ENCODE results near the gene SLIT3. TPM values are rescaled to one million over a fixed set of nuclear protein-coding genes. Genes with fewer than 3 reads are reported as not detected.

The SLIT3 gene
- total and polyA plus RNA-seq, 2 experiments from 2014 or later: 0.59 to 0.71 TPM

- TF ChIP-seq CTCF (conservative IDR thresholded peaks at IDR 0.05; ENCODE audit: low read depth in 2 of 2): no peak
- no peak for TF ChIP-seq EZH2phosphoT487 (IDR thresholded peaks at IDR 0.05; ENCODE audit: unreplicated experiment)
- TF ChIP-seq ZNF114 (CRISPR knock-in tag; IDR thresholded peaks at IDR 0.05): no peak
- no peak for TF ChIP-seq CREB1 (CRISPR knock-in tag; IDR thresholded peaks at IDR 0.05; ENCODE audit: low read depth)
- TF ChIP-seq JUNB (IDR thresholded peaks at IDR 0.05; ENCODE audit: unreplicated experiment): no peak
- no peak for TF ChIP-seq REST (IDR thresholded peaks at IDR 0.05; ENCODE audit: unreplicated experiment)
- TF ChIP-seq STAT1 (IDR thresholded peaks at IDR 0.05; ENCODE audit: unreplicated experiment): no peak
- no peak for TF ChIP-seq POLR2AphosphoS5 (IDR thresholded peaks at IDR 0.05; ENCODE audit: low read depth)
- no peak for TF ChIP-seq EZH2 (IDR thresholded peaks at IDR 0.05; ENCODE audit: low read depth, unreplicated experiment)
Observed at GRCh38 chr5:169002953-169003555, 297.9 kb downstream of the SLIT3 start (continued).

GRCh38 chr5:169001394-169001793, 299.5 kb downstream of the SLIT3 start:
- Histone ChIP-seq H3K4me1 (ENCODE audit: insufficient read depth) (peaks cover 19% of the 10 kb centered on the region), H2AFZ (no peak overlapping the region), H3K79me2 (replicated peaks; ENCODE audit: insufficient read depth) (no peaks in the 10 kb centered on the region), H3K4me2 (no peak overlapping the region), H3K9me2 (ENCODE audit: insufficient read depth) (no peaks in the 10 kb centered on the region), H3F3A (replicated peaks; ENCODE audit: low read depth) (no peaks in the 10 kb centered on the region), H3K27ac (ENCODE audit: low read depth) (no peak overlapping the region), H3K4me3 (no peak overlapping the region), H3K27me3 (ENCODE audit: insufficient read depth) (no peaks in the 10 kb centered on the region), H3K36me3 (ENCODE audit: insufficient read depth) (no peaks in the 10 kb centered on the region), H4K20me1 (replicated peaks; ENCODE audit: insufficient read depth) (no peaks in the 10 kb centered on the region)
- Mint-ChIP-seq H3K9me3 (no peaks in the 10 kb centered on the region), H3K27ac (no peak overlapping the region), H3K4me3 (no peak overlapping the region), H3K36me3 (ENCODE audit: low read depth) (no peaks in the 10 kb centered on the region), H3K4me1 (peaks cover 28% of the 10 kb centered on the region), H3K27me3 (ENCODE audit: insufficient read depth, low read depth, poor library complexity) (peaks cover 6% of the 10 kb centered on the region)
- ATAC-seq (no peak), DNase-seq (ENCODE audit: low spot score) (no peak)
- TF ChIP-seq, protein P1, sequence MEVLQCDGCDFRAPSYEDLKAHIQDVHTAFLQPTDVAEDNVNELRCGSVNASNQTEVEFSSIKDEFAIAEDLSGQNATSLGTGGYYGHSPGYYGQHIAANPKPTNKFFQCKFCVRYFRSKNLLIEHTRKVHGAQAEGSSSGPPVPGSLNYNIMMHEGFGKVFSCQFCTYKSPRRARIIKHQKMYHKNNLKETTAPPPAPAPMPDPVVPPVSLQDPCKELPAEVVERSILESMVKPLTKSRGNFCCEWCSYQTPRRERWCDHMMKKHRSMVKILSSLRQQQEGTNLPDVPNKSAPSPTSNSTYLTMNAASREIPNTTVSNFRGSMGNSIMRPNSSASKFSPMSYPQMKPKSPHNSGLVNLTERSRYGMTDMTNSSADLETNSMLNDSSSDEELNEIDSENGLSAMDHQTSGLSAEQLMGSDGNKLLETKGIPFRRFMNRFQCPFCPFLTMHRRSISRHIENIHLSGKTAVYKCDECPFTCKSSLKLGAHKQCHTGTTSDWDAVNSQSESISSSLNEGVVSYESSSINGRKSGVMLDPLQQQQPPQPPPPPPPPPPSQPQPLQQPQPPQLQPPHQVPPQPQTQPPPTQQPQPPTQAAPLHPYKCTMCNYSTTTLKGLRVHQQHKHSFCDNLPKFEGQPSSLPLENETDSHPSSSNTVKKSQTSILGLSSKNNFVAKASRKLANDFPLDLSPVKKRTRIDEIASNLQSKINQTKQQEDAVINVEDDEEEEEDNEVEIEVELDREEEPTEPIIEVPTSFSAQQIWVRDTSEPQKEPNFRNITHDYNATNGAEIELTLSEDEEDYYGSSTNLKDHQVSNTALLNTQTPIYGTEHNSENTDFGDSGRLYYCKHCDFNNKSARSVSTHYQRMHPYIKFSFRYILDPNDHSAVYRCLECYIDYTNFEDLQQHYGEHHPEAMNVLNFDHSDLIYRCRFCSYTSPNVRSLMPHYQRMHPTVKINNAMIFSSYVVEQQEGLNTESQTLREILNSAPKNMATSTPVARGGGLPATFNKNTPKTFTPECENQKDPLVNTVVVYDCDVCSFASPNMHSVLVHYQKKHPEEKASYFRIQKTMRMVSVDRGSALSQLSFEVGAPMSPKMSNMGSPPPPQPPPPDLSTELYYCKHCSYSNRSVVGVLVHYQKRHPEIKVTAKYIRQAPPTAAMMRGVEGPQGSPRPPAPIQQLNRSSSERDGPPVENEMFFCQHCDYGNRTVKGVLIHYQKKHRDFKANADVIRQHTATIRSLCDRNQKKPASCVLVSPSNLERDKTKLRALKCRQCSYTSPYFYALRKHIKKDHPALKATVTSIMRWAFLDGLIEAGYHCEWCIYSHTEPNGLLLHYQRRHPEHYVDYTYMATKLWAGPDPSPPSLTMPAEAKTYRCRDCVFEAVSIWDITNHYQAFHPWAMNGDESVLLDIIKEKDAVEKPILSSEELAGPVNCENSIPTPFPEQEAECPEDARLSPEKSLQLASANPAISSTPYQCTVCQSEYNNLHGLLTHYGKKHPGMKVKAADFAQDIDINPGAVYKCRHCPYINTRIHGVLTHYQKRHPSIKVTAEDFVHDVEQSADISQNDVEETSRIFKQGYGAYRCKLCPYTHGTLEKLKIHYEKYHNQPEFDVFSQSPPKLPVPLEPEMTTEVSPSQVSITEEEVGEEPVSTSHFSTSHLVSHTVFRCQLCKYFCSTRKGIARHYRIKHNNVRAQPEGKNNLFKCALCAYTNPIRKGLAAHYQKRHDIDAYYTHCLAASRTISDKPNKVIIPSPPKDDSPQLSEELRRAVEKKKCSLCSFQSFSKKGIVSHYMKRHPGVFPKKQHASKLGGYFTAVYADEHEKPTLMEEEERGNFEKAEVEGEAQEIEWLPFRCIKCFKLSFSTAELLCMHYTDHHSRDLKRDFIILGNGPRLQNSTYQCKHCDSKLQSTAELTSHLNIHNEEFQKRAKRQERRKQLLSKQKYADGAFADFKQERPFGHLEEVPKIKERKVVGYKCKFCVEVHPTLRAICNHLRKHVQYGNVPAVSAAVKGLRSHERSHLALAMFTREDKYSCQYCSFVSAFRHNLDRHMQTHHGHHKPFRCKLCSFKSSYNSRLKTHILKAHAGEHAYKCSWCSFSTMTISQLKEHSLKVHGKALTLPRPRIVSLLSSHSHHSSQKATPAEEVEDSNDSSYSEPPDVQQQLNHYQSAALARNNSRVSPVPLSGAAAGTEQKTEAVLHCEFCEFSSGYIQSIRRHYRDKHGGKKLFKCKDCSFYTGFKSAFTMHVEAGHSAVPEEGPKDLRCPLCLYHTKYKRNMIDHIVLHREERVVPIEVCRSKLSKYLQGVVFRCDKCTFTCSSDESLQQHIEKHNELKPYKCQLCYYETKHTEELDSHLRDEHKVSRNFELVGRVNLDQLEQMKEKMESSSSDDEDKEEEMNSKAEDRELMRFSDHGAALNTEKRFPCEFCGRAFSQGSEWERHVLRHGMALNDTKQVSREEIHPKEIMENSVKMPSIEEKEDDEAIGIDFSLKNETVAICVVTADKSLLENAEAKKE (CRISPR knock-in tag; IDR thresholded peaks at IDR 0.05): no peak
- TF ChIP-seq STAT1 (IDR thresholded peaks at IDR 0.05; ENCODE audit: unreplicated experiment): no peak
- no peak for TF ChIP-seq ZNF114 (CRISPR knock-in tag; IDR thresholded peaks at IDR 0.05)
- TF ChIP-seq ZNF331 (CRISPR knock-in tag; IDR thresholded peaks at IDR 0.05; ENCODE audit: low read depth): no peak

Measured in GM23338 (cell line).